ENCODE data around the gene C21orf58. TPM values are rescaled to one million over a fixed set of nuclear protein-coding genes. Genes with fewer than 3 reads are reported as not detected.

C21orf58 gene
- total RNA-seq, 3 donors from 2014 or later (not counting 1 experiment from before 2014, with no cell fraction given) = 4.0 to 8.9 (median 5.2) TPM

- Mint-ChIP-seq H3K9me3 (no peaks in the 10 kb centered on the region), H3K4me3 (no peak overlapping the region), H3K36me3 (peaks cover 20% of the 10 kb centered on the region), H3K27ac (no peak overlapping the region), H3K27me3 (ENCODE audit: low read depth in 2 of 2) (no peaks in the 10 kb centered on the region), H3K4me1 (peaks cover 0 to 4% of the 10 kb centered on the region in 2 donors)
- no peaks in the 10 kb centered on the region for H3K9me3 ChIP-seq (ENCODE audit: control insufficient read depth, insufficient read depth, low read length)
- H3K27me3 ChIP-seq (ENCODE audit: control insufficient read depth, insufficient read depth, low read length) = no peaks in the 10 kb centered on the region
- TF ChIP-seq CTCF (IDR thresholded peaks at IDR 0.05) = no peak
- H3K4me1 ChIP-seq (ENCODE audit: control insufficient read depth, insufficient read depth, low read length) = no peaks in the 10 kb centered on the region
- 97% methylated on average over 13 of the region's 13 CpGs for WGBS (ENCODE audit: insufficient coverage)
- ATAC-seq (no peak), DNase-seq (no peak)
- H3K36me3 ChIP-seq (ENCODE audit: control insufficient read depth, insufficient read depth, low read length) = peaks cover 84% of the 10 kb centered on the region
- intact Hi-C loops (cut with micrococcal nuclease) = no loop called here
- H3K27ac ChIP-seq (ENCODE audit: low read length) = no peak overlapping the region
- no peak overlapping the region for H3K4me3 ChIP-seq (ENCODE audit: low read length)
These were observed 55.3 kb downstream of the C21orf58 start for GRCh38 chr21:46268371-46268770.

GRCh38 chr21:46266946-46267345, 56.7 kb downstream of the C21orf58 start:
- H3K27ac Mint-ChIP-seq = peak overlapping the region in 1 of 2 donors; percentile 35
- ATAC-seq (no peak), DNase-seq (no peak)
- Histone ChIP-seq H3K4me1 (ENCODE audit: control insufficient read depth, insufficient read depth, low read length) (no peaks in the 10 kb centered on the region), H3K4me3 (ENCODE audit: low read length) (no peak overlapping the region), H3K36me3 (ENCODE audit: control insufficient read depth, insufficient read depth, low read length) (peaks cover 73% of the 10 kb centered on the region), H3K27me3 (ENCODE audit: control insufficient read depth, insufficient read depth, low read length) (no peaks in the 10 kb centered on the region), H3K27ac (ENCODE audit: low read length) (no peak overlapping the region), H3K9me3 (ENCODE audit: control insufficient read depth, insufficient read depth, low read length) (no peaks in the 10 kb centered on the region)
- H3K27me3 Mint-ChIP-seq (ENCODE audit: low read depth in 2 of 2) = no peaks in the 10 kb centered on the region
- intact Hi-C loops (cut with micrococcal nuclease) = no loop called here
- peaks cover 19% of the 10 kb centered on the region for H3K36me3 Mint-ChIP-seq
- no peaks in the 10 kb centered on the region for H3K9me3 Mint-ChIP-seq
- 98% methylated on average over 19 of the region's 19 CpGs for WGBS (ENCODE audit: insufficient coverage)
- TF ChIP-seq CTCF (IDR thresholded peaks at IDR 0.05) = no peak
- peaks cover 0 to 4% of the 10 kb centered on the region in 2 donors for H3K4me1 Mint-ChIP-seq
- no peak overlapping the region for H3K4me3 Mint-ChIP-seq

GRCh38 chr21:46265736-46266525, 57.7 kb downstream of the C21orf58 start:
- Histone ChIP-seq H3K27me3 (ENCODE audit: control insufficient read depth, insufficient read depth, low read length) (no peaks in the 10 kb centered on the region), H3K9me3 (ENCODE audit: control insufficient read depth, insufficient read depth, low read length) (no peaks in the 10 kb centered on the region), H3K4me3 (ENCODE audit: low read length) (no peak overlapping the region), H3K4me1 (ENCODE audit: control insufficient read depth, insufficient read depth, low read length) (no peaks in the 10 kb centered on the region), H3K27ac (ENCODE audit: low read length) (no peak overlapping the region), H3K36me3 (ENCODE audit: control insufficient read depth, insufficient read depth, low read length) (peaks cover 75% of the 10 kb centered on the region)
- intact Hi-C loops (cut with micrococcal nuclease) = no loop called here
- TF ChIP-seq CTCF (IDR thresholded peaks at IDR 0.05) = no peak
- no peak overlapping the region for H3K4me3 Mint-ChIP-seq
- H3K9me3 Mint-ChIP-seq = no peaks in the 10 kb centered on the region
- WGBS (ENCODE audit: insufficient coverage) = 94% methylated on average over 26 of the region's 26 CpGs
- ATAC-seq = no peak
- H3K27ac Mint-ChIP-seq = peak overlapping the region in 1 of 2 donors; percentile 37
- no peaks in the 10 kb centered on the region for H3K27me3 Mint-ChIP-seq (ENCODE audit: low read depth in 2 of 2)
- H3K4me1 Mint-ChIP-seq = peaks cover 0 to 4% of the 10 kb centered on the region in 2 donors
- no peak for DNase-seq
- H3K36me3 Mint-ChIP-seq = peaks cover 19% of the 10 kb centered on the region

Measured in natural killer cell (primary cell).